Liver (tissue), 9 donors: ENCODE data around the gene RAET1E. TPM values are rescaled to one million over a fixed set of nuclear protein-coding genes. Genes with fewer than 3 reads are reported as not detected.

Experiments used
- DNase-seq: peaks from one replicate; pipeline ENCODE4 v3.0.0-alpha.2; 2017; ENCODE audit warnings: low spot score
- H3K27ac ChIP-seq, 2 donors: one replicate each; pipeline ENCODE4 v1.7.0; 2013; ENCODE audit warnings: inconsistent platforms in 2 of 2, low read length in 2 of 2, control low read depth in 1 of 2, low read depth in 1 of 2, mild to moderate bottlenecking in 1 of 2
- H3K27me3 ChIP-seq, 4 donors: one replicate each; pipeline versions ENCODE4 v1.6.1 to v1.7.0; 2013; ENCODE audit warnings: low read length in 3 of 4, inconsistent platforms in 1 of 4, mild to moderate bottlenecking in 1 of 4, moderate library complexity in 1 of 4; ENCODE audit not compliant: control insufficient read depth in 4 of 4, insufficient read depth in 4 of 4
- H3K36me3 ChIP-seq, 4 donors: one replicate each; pipeline versions ENCODE4 v1.6.1 to v1.7.0; 2013; ENCODE audit warnings: low read length in 3 of 4, mild to moderate bottlenecking in 3 of 4, low read depth in 1 of 4, moderate library complexity in 1 of 4; ENCODE audit not compliant: control insufficient read depth in 4 of 4, insufficient read depth in 3 of 4
- H3K4me1 ChIP-seq, 4 donors: one replicate each; pipeline versions ENCODE4 v1.6.1 to v1.7.0; 2013; ENCODE audit warnings: low read length in 3 of 4, mild to moderate bottlenecking in 3 of 4, moderate library complexity in 1 of 4; ENCODE audit not compliant: control insufficient read depth in 4 of 4, insufficient read depth in 4 of 4
- H3K4me3 ChIP-seq, 3 donors: one replicate each; pipeline versions ENCODE4 v1.6.1 to v1.7.0; 2013; ENCODE audit warnings: low read length in 3 of 3, control low read depth in 1 of 3, low read depth in 1 of 3, mild to moderate bottlenecking in 1 of 3
- H3K9ac ChIP-seq, 2 donors: one replicate each; pipeline ENCODE4 v1.7.0; 2013; ENCODE audit warnings: low read length in 2 of 2, mild to moderate bottlenecking in 2 of 2, moderate library complexity in 2 of 2, control low read depth in 1 of 2, low read depth in 1 of 2
- H3K9me3 ChIP-seq, 4 donors: one replicate each; pipeline versions ENCODE4 v1.6.1 to v1.7.0; 2013; ENCODE audit warnings: low read length in 3 of 4; ENCODE audit not compliant: control insufficient read depth in 4 of 4
- ATF3 ChIP-seq: IDR thresholded peaks from 2 replicates; pipeline ENCODE4 v1.6.1; 2016; ENCODE audit warnings: antibody characterized with exemption
- CTCF ChIP-seq: fragments of 150-350 bp; IDR thresholded peaks from 2 replicates; pipeline ENCODE4 v1.5.1; 2017; ENCODE audit warnings: improper control_type of control experiment, low read depth, low read length; ENCODE audit not compliant: missing input control
- EGR1 ChIP-seq, 2 donors: IDR thresholded peaks; 2 replicates each; pipeline ENCODE4 v1.6.1; 2016 to 2018; ENCODE audit warnings: antibody characterized with exemption in 2 of 2, low read depth in 2 of 2
- FOXA1 ChIP-seq: IDR thresholded peaks from 2 replicates; pipeline ENCODE4 v1.6.1; 2016; ENCODE audit warnings: antibody characterized with exemption
- FOXA2 ChIP-seq: IDR thresholded peaks from 2 replicates; pipeline ENCODE4 v1.6.1; 2016; ENCODE audit warnings: antibody characterized with exemption
- GABPA ChIP-seq, 2 donors: IDR thresholded peaks in 1 of 2; conservative IDR thresholded peaks in 1 of 2; 2 replicates each; pipeline ENCODE4 v1.6.1; 2016; ENCODE audit warnings: antibody characterized with exemption in 2 of 2, mild to moderate bottlenecking in 1 of 2, moderate library complexity in 1 of 2
- HNF4A ChIP-seq, 2 donors: conservative IDR thresholded peaks; 2 replicates each; pipeline ENCODE4 v1.6.1; 2016; ENCODE audit warnings: antibody characterized with exemption in 2 of 2, mild to moderate bottlenecking in 2 of 2
- JUND ChIP-seq, 2 donors: IDR thresholded peaks; 2 replicates each; pipeline ENCODE4 v1.6.1; 2016; ENCODE audit warnings: antibody characterized with exemption in 2 of 2
- NR2F2 ChIP-seq: IDR thresholded peaks from 2 replicates; pipeline ENCODE4 v1.6.1; 2016; ENCODE audit warnings: antibody characterized with exemption
- RAD21 ChIP-seq, 2 donors: IDR thresholded peaks; 2 replicates each; pipeline ENCODE4 v1.6.1; 2016; ENCODE audit warnings: antibody characterized with exemption in 2 of 2, mild to moderate bottlenecking in 2 of 2
- RXRA ChIP-seq, 2 donors: IDR thresholded peaks; 2 replicates each; pipeline ENCODE4 v1.6.1; 2017 to 2018; ENCODE audit warnings: antibody characterized with exemption in 2 of 2, mild to moderate bottlenecking in 1 of 2
- SP1 ChIP-seq: IDR thresholded peaks from 2 replicates; pipeline ENCODE4 v1.6.1; 2018; ENCODE audit warnings: antibody characterized with exemption, mild to moderate bottlenecking
- YY1 ChIP-seq: IDR thresholded peaks from 2 replicates; pipeline ENCODE4 v1.6.1; 2016; ENCODE audit warnings: antibody characterized with exemption, mild to moderate bottlenecking
- WGBS: extraction: QIAGEN DNeasy Blood & Tissue Kit; methylation state at CpG from one replicate; pipeline ENCODE4 v1.1.7; 2013; 5-methylcytosine and 5-hydroxymethylcytosine counted together
- polyA plus RNA-seq, 2 donors: library from polyadenylated mRNA; stranded (reverse) in 1 of 2; unstranded in 1 of 2; fragments of 200-250 nt in 1 of 2; fragments of >200 nt in 1 of 2; fragmentation: Nextera tagmentation in 1 of 2; extraction: Ambion mirVana in 1 of 2; gene quantifications; one replicate each; pipeline versions ENCODE4 v1.2.1 to v1.2.3, GENCODE V29; 2013 to 2015
- total RNA-seq, 2 donors: library from RNA; depleted of rRNA; stranded (reverse); fragments of >200 nt; gene quantifications; one replicate each; pipeline ENCODE4 v1.2.3, GENCODE V29; 2014
- TF ChIP-seq, protein P1 (sequence below): IDR thresholded peaks from 2 replicates; pipeline ENCODE4 v1.6.1; 2016; ENCODE audit warnings: antibody characterized with exemption
- TF ChIP-seq, protein P2 (sequence below): IDR thresholded peaks from 2 replicates; pipeline ENCODE4 v1.6.1; 2016; ENCODE audit warnings: antibody characterized with exemption
- donor health status: healthy.
- donor health status: healthy.
- donor health status: healthy.
- donor health status: healthy.
- donor health status: healthy.

RAET1E gene
- total and polyA plus RNA-seq, 4 donors = not detected

- DNase-seq = no peak
- no peaks in the 10 kb centered on the region for H3K27me3 ChIP-seq
These were observed 16.7 kb downstream of the RAET1E start for GRCh38 chr6:149881066-149881766.

GRCh38 chr6:149877659-149878058 lies 20.3 kb downstream of the RAET1E start:
- no peaks in the 10 kb centered on the region for H3K27me3 ChIP-seq
- no peak overlapping the region for H3K9ac ChIP-seq
- DNase-seq = no peak
- TF ChIP-seq FOXA1 (no peak), SP1 (no peak), RAD21 (IDR thresholded peaks at IDR 0.05) (no peak), ATF3 (no peak), HNF4A (conservative IDR thresholded peaks at IDR 0.05) (no peak), JUND (IDR thresholded peaks at IDR 0.05) (no peak), EGR1 (IDR thresholded peaks at IDR 0.05; ENCODE audit: low read depth in 2 of 2) (no peak), NR2F2 (no peak), CTCF (no peak), YY1 (no peak), GABPA (IDR thresholded peaks at IDR 0.05 in 1 of 2, conservative IDR thresholded peaks at IDR 0.05 in 1 of 2) (no peak), FOXA2 (no peak)
- TF ChIP-seq, protein P1, sequence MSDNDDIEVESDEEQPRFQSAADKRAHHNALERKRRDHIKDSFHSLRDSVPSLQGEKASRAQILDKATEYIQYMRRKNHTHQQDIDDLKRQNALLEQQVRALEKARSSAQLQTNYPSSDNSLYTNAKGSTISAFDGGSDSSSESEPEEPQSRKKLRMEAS = no peak
- TF ChIP-seq, protein P2, sequence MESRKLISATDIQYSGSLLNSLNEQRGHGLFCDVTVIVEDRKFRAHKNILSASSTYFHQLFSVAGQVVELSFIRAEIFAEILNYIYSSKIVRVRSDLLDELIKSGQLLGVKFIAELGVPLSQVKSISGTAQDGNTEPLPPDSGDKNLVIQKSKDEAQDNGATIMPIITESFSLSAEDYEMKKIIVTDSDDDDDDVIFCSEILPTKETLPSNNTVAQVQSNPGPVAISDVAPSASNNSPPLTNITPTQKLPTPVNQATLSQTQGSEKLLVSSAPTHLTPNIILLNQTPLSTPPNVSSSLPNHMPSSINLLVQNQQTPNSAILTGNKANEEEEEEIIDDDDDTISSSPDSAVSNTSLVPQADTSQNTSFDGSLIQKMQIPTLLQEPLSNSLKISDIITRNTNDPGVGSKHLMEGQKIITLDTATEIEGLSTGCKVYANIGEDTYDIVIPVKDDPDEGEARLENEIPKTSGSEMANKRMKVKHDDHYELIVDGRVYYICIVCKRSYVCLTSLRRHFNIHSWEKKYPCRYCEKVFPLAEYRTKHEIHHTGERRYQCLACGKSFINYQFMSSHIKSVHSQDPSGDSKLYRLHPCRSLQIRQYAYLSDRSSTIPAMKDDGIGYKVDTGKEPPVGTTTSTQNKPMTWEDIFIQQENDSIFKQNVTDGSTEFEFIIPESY = no peak
- no peak overlapping the region for H3K4me3 ChIP-seq
- H3K36me3 ChIP-seq = no peaks in the 10 kb centered on the region
- no peak overlapping the region for H3K27ac ChIP-seq
- no peaks in the 10 kb centered on the region for H3K9me3 ChIP-seq
- WGBS = 89% methylated on average over 1 of the region's 1 CpG
- no peaks in the 10 kb centered on the region for H3K4me1 ChIP-seq

More at GRCh38 chr6:149881066-149881766, 16.7 kb downstream of the RAET1E start:
- Histone ChIP-seq H3K9ac (no peak overlapping the region), H3K27ac (no peak overlapping the region), H3K4me3 (no peak overlapping the region), H3K4me1 (no peaks in the 10 kb centered on the region), H3K9me3 (no peaks in the 10 kb centered on the region), H3K36me3 (no peaks in the 10 kb centered on the region)
- TF ChIP-seq HNF4A (conservative IDR thresholded peaks at IDR 0.05) (no peak), RXRA (IDR thresholded peaks at IDR 0.05) (no peak), FOXA2 (no peak), NR2F2 (no peak), EGR1 (IDR thresholded peaks at IDR 0.05; ENCODE audit: low read depth in 2 of 2) (no peak), JUND (IDR thresholded peaks at IDR 0.05) (no peak), YY1 (no peak)
- TF ChIP-seq, protein P1 = no peak
- WGBS = 91% methylated on average over 10 of the region's 10 CpGs
